NCI-H1930 (cell line): ENCODE data around the gene MED9.

Experiments
- DNase-seq, 2 experiments: peaks; one replicate each; lab custom pipeline; 2025; lab: John Stamatoyannopoulos, UW

The MED9 gene

GRCh38 chr17:17504341-17505140, 27.7 kb downstream of the MED9 start:
- no peak for DNase-seq

- DNase-seq: no peak
Observed at GRCh38 chr17:17505151-17505550, 28.4 kb downstream of the MED9 start.

- DNase-seq: no peak
Observed at GRCh38 chr17:17505610-17506171, 28.9 kb downstream of the MED9 start.

GRCh38 chr17:17506181-17506741, 29.5 kb downstream of the MED9 start:
- DNase-seq: no peak

DNA sequence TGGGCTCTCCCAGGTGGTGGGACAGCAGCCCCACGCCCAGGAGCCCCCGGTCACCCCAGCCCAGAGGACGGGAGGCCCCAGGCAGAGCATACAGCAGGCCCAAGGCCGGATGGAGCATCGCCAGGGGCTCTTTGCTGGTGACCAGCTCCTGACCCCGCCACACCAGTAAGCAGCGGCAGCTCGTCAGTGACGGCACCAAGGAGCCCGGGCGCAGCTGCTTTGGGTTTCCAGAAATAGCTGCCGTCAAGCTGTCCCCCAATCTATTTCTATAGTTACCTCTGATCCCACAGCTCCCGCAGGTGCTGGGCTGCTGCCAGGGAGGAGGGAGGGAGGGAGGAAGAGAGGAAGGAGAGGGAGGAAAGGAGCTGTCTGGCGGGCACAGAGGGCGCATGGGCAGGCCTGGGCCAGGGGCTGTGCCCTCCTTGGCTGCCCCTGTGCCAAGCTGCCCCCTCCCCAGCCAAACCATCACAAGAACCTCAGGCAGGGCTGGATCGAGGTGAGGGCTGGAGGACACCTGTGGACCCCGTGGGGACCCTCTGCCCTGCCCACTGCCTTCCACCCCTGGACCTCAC, 30.2 kb downstream of the MED9 start:
- no peak for DNase-seq

- no peak for DNase-seq
Observed at GRCh38 chr17:17507465-17508011, 30.7 kb downstream of the MED9 start.

- DNase-seq: no peak
Observed at GRCh38 chr17:17508019-17508535, 31.3 kb downstream of the MED9 start.

- no peak for DNase-seq
Observed at GRCh38 chr17:17508646-17509591, 32.1 kb downstream of the MED9 start.

GRCh38 chr17:17509601-17510425, 33.0 kb downstream of the MED9 start:
- DNase-seq: no peak

DNA sequence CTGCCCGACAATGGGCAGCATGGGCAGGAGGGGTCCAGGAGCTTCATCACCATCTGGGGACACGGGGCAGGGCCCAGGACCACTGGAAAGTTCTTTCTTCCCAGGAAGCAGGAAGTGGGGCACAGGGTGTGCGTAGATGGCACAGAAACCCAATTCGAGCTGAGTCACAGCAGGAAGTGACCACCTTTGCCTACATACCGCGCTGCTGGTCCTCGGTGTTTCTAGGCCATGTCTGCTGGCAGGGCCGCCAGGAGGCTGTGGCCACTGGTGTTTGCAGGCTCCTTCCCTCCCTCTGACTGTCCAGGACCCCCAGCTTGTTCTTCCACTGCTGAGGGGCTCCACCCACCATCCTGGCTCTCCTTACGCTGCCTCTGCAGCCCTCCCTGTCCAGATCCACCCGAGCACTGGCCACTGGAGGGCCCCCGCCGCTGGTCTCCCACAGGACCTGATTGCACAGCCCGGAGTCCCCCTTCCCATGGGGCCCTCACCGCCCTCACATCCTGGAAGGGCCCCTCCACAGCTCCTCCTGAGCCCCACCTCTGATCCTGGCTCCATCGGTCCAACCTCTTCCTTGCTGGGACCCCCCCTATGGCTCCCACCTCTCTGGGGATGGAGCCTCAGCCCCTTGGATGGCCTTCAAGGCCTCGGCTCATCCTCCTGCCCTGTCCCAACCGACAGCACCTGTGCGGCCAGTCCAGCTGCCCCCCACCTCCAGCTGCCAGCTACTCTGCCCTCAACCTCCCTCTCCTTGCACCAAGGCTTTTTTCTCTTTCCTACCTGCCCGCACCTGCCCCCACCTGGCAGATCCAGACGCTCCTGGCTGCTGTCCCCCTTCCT, 33.9 kb downstream of the MED9 start:
- DNase-seq: no peak

- DNase-seq: no peak
Observed at GRCh38 chr17:17511293-17511741, 34.5 kb downstream of the MED9 start.

- no peak for DNase-seq
Observed at GRCh38 chr17:17511881-17512858, 35.4 kb downstream of the MED9 start.

- no peak for DNase-seq
Observed at GRCh38 chr17:17512866-17513265, 36.1 kb downstream of the MED9 start.

DNA sequence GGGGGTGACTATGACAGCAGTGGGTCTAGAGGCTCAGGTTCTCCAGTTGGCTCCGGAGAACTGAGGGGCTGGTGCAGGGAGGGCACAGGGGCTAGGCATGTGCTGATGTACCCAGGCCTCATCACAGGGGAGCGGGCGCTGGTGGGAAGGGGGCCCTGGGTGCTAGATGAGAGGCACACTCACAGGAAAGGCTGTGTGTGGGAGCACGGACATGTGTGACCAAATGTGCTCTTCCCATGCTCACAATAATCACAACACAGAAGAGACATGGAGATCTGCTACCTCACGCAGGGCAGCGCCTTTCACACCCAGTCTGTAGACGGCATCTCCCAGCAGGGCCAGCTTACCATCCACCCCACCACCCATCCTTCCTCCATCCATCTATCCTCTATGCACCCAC, 36.8 kb downstream of the MED9 start:
- no peak for DNase-seq

- DNase-seq: no peak
Observed at GRCh38 chr17:17514361-17514992, 37.7 kb downstream of the MED9 start.

- DNase-seq: no peak
Observed at GRCh38 chr17:17514993-17515933, 38.5 kb downstream of the MED9 start.
